Endothelial cell of umbilical vein (primary cell): ENCODE data around the gene PROX1.

Experiments
- CTCF ChIP-seq, 2 donors: IDR thresholded peaks; 1 replicate in 1 of 2; 2 replicates in 1 of 2; pipeline ENCODE4 v1.5.1; 2011; ENCODE audit warnings: low read length in 2 of 2, mild to moderate bottlenecking in 2 of 2, moderate library complexity in 2 of 2, control low read depth in 1 of 2, inconsistent platforms in 1 of 2, low read depth in 1 of 2; ENCODE audit not compliant: insufficient read depth in 1 of 2; ENCODE audit errors: extremely low read depth in 1 of 2
- EZH2 ChIP-seq: IDR thresholded peaks from 2 replicates; pipeline ENCODE4 v1.6.1; 2012; ENCODE audit warnings: borderline replicate concordance, low read depth, mild to moderate bottlenecking, moderate library complexity, low read length, inconsistent platforms; ENCODE audit not compliant: severe bottlenecking
- FOS ChIP-seq: IDR thresholded peaks from 2 replicates; pipeline ENCODE4 v1.6.1; 2011; ENCODE audit warnings: mild to moderate bottlenecking, low read length, moderate library complexity, borderline replicate concordance; ENCODE audit not compliant: insufficient read depth
- GATA2 ChIP-seq: IDR thresholded peaks from 2 replicates; pipeline ENCODE4 v1.7.0; 2011; ENCODE audit warnings: low read depth, mild to moderate bottlenecking, moderate library complexity, mixed read lengths, low read length; ENCODE audit not compliant: insufficient read length, insufficient read depth
- MYC ChIP-seq: IDR thresholded peaks from one replicate; pipeline ENCODE4 v1.6.1; 2011; ENCODE audit warnings: mild to moderate bottlenecking, low read depth, low read length
- POLR2A ChIP-seq: IDR thresholded peaks from 2 replicates; pipeline ENCODE4 v1.6.1; 2012; ENCODE audit warnings: low read depth, mild to moderate bottlenecking, control low read depth, low read length
- POLR2AphosphoS5 ChIP-seq: IDR thresholded peaks from 2 replicates; pipeline ENCODE4 v1.6.1; 2012; ENCODE audit warnings: low read depth, mild to moderate bottlenecking, control low read depth, low read length, moderate library complexity; ENCODE audit not compliant: insufficient read depth
- TF ChIP-seq, protein P1 (sequence below): IDR thresholded peaks from 2 replicates; pipeline ENCODE4 v1.6.1; 2011; ENCODE audit not compliant: insufficient read depth, insufficient read length

DNA sequence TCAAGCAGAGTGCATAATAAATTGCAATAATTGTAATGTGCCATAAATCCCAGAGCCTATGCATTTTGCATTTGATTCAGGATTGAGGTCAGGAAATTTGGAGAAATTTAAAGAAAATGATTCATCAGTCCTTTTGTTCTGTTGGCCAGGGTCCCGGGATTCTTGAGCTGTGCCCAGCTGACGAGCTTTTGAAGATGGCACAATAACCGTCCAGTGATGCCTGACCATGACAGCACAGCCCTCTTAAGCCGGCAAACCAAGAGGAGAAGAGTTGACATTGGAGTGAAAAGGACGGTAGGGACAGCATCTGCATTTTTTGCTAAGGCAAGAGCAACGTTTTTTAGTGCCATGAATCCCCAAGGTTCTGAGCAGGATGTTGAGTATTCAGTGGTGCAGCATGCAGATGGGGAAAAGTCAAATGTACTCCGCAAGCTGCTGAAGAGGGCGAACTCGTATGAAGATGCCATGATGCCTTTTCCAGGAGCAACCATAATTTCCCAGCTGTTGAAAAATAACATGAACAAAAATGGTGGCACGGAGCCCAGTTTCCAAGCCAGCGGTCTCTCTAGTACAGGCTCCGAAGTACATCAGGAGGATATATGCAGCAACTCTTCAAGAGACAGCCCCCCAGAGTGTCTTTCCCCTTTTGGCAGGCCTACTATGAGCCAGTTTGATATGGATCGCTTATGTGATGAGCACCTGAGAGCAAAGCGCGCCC is 8.7 kb downstream of the PROX1 start:
- TF ChIP-seq CTCF (IDR thresholded peaks at IDR 0.05; ENCODE audit: extremely low read depth in 1 of 2, insufficient read depth in 1 of 2, low read depth in 1 of 2, low read length in 2 of 2) (no peak), EZH2 (no peak), POLR2AphosphoS5 (no peak), POLR2A (no peak), MYC (no peak), FOS (no peak), GATA2 (no peak)
- TF ChIP-seq, protein P1, sequence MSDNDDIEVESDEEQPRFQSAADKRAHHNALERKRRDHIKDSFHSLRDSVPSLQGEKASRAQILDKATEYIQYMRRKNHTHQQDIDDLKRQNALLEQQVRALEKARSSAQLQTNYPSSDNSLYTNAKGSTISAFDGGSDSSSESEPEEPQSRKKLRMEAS = no peak
